ENCODE results near the gene PROM2. TPM values are rescaled to one million over a fixed set of nuclear protein-coding genes. Genes with fewer than 3 reads are reported as not detected.
A peak's percentile ranks its signal among the peaks of the same experiment; 100 is the strongest.

The PROM2 gene
- total RNA-seq, 4 donors from 2014 or later: 16.7 to 24.3 (median 22.0) TPM

DNA sequence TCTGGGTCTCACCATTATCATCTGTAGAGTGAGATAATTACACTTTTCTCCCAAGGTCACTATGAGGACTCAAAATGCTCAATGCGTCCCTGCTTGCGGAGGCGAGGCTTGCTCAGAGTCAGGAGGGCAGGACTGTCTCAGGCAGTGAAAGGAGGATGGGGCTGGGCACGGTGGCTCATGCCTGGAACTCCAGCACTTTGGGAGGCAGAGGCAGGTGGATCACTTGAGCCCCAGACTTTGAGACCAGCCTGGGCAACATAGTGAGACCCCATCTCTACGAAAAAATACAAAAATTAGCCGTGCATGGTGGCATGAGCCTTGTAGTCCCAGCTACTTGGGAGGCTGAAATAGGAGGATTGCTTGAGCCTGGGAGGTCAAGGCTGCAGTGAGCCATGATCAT lies 21.1 kb downstream of the PROM2 start:
- DNase-seq: no peak
- no peaks in the 10 kb centered on the region for H3K36me3 ChIP-seq
- no peak for TF ChIP-seq POLR2A (IDR thresholded peaks at IDR 0.05)
- TF ChIP-seq, protein P1, sequence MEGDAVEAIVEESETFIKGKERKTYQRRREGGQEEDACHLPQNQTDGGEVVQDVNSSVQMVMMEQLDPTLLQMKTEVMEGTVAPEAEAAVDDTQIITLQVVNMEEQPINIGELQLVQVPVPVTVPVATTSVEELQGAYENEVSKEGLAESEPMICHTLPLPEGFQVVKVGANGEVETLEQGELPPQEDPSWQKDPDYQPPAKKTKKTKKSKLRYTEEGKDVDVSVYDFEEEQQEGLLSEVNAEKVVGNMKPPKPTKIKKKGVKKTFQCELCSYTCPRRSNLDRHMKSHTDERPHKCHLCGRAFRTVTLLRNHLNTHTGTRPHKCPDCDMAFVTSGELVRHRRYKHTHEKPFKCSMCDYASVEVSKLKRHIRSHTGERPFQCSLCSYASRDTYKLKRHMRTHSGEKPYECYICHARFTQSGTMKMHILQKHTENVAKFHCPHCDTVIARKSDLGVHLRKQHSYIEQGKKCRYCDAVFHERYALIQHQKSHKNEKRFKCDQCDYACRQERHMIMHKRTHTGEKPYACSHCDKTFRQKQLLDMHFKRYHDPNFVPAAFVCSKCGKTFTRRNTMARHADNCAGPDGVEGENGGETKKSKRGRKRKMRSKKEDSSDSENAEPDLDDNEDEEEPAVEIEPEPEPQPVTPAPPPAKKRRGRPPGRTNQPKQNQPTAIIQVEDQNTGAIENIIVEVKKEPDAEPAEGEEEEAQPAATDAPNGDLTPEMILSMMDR (IDR thresholded peaks at IDR 0.05): no peak
- WGBS, 2 donors: 94 to 96% methylated on average over 6 of the region's 6 CpGs
- H3K27me3 ChIP-seq: no peaks in the 10 kb centered on the region
- peaks cover 13 to 38% of the 10 kb centered on the region in 2 donors for H3K4me1 ChIP-seq
- peak overlapping the region in 1 of 3 donors; percentile 94 for H3K27ac ChIP-seq
- intact Hi-C loops (cut with DNase I): no loop called here
- H3K9me3 ChIP-seq: no peaks in the 10 kb centered on the region
- H3K4me3 ChIP-seq (replicated peaks in 1 of 3): no peak overlapping the region

DNA sequence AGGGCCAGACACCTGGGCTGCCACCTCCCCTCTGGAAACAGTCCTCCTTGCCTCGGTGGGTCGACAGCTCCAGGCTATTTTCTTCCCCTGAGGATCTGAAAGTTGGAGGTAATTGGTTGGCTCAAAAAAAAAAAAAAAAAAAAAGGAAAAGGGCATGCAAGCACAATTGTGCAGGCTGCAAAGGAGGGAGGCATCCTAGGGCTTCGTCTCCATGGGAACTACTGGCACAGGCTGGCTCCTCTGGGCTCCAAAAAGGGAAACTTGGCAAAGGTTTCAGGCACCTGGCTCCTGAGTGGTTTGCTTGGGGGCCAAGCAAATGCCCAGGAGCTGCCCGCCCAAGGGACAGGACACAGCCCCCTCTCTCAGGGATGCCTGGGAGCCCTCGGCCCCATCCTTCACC lies 21.8 kb downstream of the PROM2 start:
- no peak for TF ChIP-seq POLR2A (IDR thresholded peaks at IDR 0.05)
- TF ChIP-seq, protein P1 (IDR thresholded peaks at IDR 0.05): no peak
- Histone ChIP-seq H3K4me1 (peaks cover 18 to 44% of the 10 kb centered on the region in 2 donors), H3K27ac (peak overlapping the region; percentile 94 to 99 (median 99)), H3K4me3 (replicated peaks in 1 of 3) (no peak overlapping the region), H3K9me3 (no peaks in the 10 kb centered on the region), H3K27me3 (no peaks in the 10 kb centered on the region), H3K36me3 (no peaks in the 10 kb centered on the region)
- 15 to 39% methylated on average over 4 to 5 of the region's 5 CpGs for WGBS, 2 donors
- intact Hi-C loops (cut with DNase I): no loop called here
- DNase-seq: peak; percentile 67 to 77

DNA sequence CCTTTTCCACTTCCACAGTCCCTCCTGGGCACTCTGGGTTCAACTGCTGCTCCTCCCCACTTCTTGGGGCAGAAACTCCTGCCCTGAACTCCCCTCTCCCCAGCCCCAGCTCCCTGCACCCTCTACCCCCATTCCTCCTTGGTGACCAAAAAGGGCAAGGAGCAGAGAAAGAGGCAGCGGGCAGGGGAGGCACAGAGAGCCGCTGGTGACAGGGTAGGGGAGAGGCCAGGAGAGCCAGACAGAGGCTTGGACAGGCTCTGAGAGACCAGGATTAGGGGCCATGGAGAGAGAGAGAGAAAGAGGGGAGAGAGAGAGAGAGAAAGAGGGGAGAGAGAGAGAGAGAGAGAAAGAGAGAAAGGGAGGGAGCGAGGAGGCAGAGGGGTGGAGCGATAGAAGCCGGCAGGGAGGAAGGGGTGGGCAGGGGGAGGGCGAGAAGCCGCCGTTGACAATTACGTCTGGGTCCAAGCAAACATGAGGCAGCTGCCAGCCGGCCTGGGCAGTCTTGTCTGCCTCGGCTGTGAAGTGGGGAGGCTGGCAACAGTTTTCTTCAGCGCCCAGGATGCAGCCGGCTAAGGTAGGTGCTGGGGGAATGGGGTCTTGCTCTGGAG lies 22.7 kb downstream of the PROM2 start, which contains the start of gene KCNIP3:
KCNIP3 (plus strand) TSS at position 468 of the 608 bp plus-strand sequence; CDS start at position 560, 92 bp downstream.
- no peaks in the 10 kb centered on the region for H3K36me3 ChIP-seq
- TF ChIP-seq, protein P1 (IDR thresholded peaks at IDR 0.05): peak in 3 of 6 experiments; percentile 5 to 37 (median 37)
- TF ChIP-seq POLR2A (IDR thresholded peaks at IDR 0.05): peak in 1 of 2 donors; percentile 91
- H3K9me3 ChIP-seq: no peaks in the 10 kb centered on the region
- H3K27ac ChIP-seq: peak within 1 kb of the TSS; percentile 94 to 99 (median 99)
- DNase-seq: peak; percentile 88
- peak within 1 kb of the TSS in 2 of 3 donors; percentile 24 to 25 for H3K4me3 ChIP-seq (replicated peaks in 1 of 3)
- H3K27me3 ChIP-seq: no peaks in the 10 kb centered on the region
- peaks cover 24 to 54% of the 10 kb centered on the region in 2 donors for H3K4me1 ChIP-seq
- WGBS, 2 donors: 3 to 6% methylated on average over 13 of the region's 13 CpGs
- intact Hi-C loops (cut with DNase I): no loop called here

DNA sequence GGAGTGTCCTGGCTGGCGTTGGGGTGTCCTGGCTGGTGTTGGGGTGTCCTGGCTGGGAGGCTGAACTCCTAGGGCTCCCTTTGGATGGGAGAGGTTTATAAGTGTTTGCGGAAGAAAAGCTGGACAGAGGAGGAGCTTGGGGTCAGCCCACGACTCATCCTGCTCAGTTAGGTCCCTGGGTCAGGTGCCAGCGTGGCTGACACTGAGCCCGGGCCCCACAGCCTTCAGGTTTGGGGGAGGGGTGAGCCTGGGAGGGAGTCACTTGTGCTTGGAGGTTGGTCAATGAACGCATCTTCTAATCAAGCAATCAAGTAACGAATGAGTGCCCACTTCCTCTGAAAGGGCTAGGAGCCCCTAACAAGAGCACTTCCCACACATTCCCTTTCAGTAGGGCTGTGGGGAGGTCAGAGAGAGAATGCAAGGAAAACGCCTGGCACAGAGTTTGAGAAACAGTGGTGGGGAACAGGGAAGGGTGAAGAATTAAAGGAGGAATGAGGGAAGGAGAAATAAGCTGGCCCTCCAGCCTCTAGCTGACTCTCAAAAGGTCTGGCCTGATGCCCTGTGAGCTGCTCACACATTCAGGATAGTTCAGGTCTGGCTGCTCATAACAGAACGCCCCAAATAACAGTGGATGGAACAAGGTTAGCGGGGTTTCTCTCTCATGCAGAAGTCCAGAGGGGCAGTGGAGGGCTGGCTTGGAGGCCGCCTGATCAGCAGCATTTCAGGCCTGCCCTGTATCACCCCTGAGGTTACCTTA lies 23.6 kb downstream of the PROM2 start:
- DNase-seq: peak; percentile 67 to 71
- 36% methylated on average over 11 of the region's 11 CpGs for WGBS, 2 donors
- Histone ChIP-seq H3K9me3 (no peaks in the 10 kb centered on the region), H3K27ac (peak overlapping the region; percentile 94 to 99 (median 99)), H3K4me1 (peaks cover 28 to 62% of the 10 kb centered on the region in 2 donors), H3K4me3 (replicated peaks in 1 of 3) (peak overlapping the region in 2 of 3 donors; percentile 24 to 25), H3K27me3 (no peaks in the 10 kb centered on the region), H3K36me3 (no peaks in the 10 kb centered on the region)
- intact Hi-C loops (cut with DNase I): no loop called here
- TF ChIP-seq POLR2A (IDR thresholded peaks at IDR 0.05): peak in 1 of 2 donors; percentile 37
- TF ChIP-seq, protein P1 (IDR thresholded peaks at IDR 0.05): no peak
